ENCODE data around the gene BRINP3. TPM values are rescaled to one million over a fixed set of nuclear protein-coding genes. Genes with fewer than 3 reads are reported as not detected.

BRINP3 gene
- total RNA-seq, 1 donor from 2014 or later, result not detected

DNA sequence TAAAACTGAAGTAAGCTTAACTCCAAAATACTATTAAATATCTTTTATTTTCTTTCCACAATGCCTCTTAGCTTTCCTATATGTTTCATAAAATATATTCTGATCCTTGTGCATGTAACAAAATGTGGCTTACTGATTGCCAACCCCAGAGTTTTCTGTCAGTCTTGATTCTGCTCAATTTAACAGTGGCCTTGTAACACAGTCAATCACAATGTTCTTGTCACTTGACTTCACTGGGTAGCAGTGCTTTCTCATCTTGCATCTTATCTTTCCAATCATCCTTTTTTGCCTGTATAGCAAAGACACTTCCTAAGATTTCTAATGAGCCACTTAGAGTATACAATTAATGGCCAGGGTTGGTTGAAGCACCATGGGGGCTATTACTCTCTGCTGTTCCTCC, 19.9 kb upstream of the BRINP3 start:
- Mint-ChIP-seq H3K27ac (ENCODE audit: unreplicated experiment) (no peak overlapping the region), H3K27me3 (ENCODE audit: low read depth, unreplicated experiment) (no peaks in the 10 kb centered on the region), H3K4me3 (ENCODE audit: unreplicated experiment) (no peak overlapping the region), H3K4me1 (ENCODE audit: low read depth, unreplicated experiment) (no peaks in the 10 kb centered on the region), H3K36me3 (ENCODE audit: low read depth, unreplicated experiment) (no peaks in the 10 kb centered on the region), H3K9me3 (ENCODE audit: unreplicated experiment) (no peaks in the 10 kb centered on the region)
- Histone ChIP-seq H3K4me3 (ENCODE audit: insufficient read depth, low read depth, low read length) (no peak overlapping the region), H3K79me2 (ENCODE audit: insufficient read depth, low read length) (no peaks in the 10 kb centered on the region), H3K4me2 (ENCODE audit: low read length) (no peak overlapping the region), H3K27me3 (ENCODE audit: insufficient read depth, low read length) (no peaks in the 10 kb centered on the region), H3K9ac (ENCODE audit: low read length) (no peak overlapping the region), H3K36me3 (ENCODE audit: insufficient read depth, low read length) (no peaks in the 10 kb centered on the region), H3K4me1 (ENCODE audit: insufficient read depth, low read length) (no peaks in the 10 kb centered on the region), H3K9me3 (ENCODE audit: insufficient read depth, low read depth, low read length) (no peaks in the 10 kb centered on the region), H2AFZ (ENCODE audit: low read depth, low read length) (no peak overlapping the region), H4K20me1 (ENCODE audit: insufficient read depth, low read length) (no peaks in the 10 kb centered on the region), H3K27ac (ENCODE audit: low read depth, low read length) (no peak overlapping the region)
- FAIRE-seq, result no peak
- DNase-seq (ENCODE audit: low read depth), result no peak
- no peak for TF ChIP-seq EZH2 (IDR thresholded peaks at IDR 0.05; ENCODE audit: insufficient read depth, low read length)

DNA sequence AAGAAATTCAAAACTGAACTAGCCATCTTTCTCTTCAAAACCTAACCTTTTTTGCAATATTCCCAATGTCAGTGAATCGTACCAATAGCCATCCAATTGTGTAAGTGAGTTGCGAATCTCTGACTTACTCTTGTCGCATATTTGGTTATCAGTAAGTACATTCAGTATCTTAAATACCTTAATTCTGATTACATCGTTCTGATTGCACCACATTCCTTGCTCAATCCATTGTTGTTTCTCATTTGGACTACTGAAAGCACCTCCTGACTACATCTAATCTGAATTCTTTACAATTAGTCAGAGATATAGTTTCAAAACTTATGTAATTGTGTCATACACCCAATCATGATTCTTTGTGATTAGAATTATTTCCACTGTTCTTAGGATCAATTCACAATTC, 16.8 kb upstream of the BRINP3 start:
- no peak overlapping the region for H3K9ac ChIP-seq (ENCODE audit: low read length)
- H2AFZ ChIP-seq (ENCODE audit: low read depth, low read length), result peak overlapping the region; percentile 4
- H3K36me3 ChIP-seq (ENCODE audit: insufficient read depth, low read length), result no peaks in the 10 kb centered on the region
- H4K20me1 ChIP-seq (ENCODE audit: insufficient read depth, low read length), result no peaks in the 10 kb centered on the region
- no peaks in the 10 kb centered on the region for H3K9me3 ChIP-seq (ENCODE audit: insufficient read depth, low read depth, low read length)
- H3K36me3 Mint-ChIP-seq (ENCODE audit: low read depth, unreplicated experiment), result no peaks in the 10 kb centered on the region
- H3K27ac Mint-ChIP-seq (ENCODE audit: unreplicated experiment), result no peak overlapping the region
- H3K4me3 Mint-ChIP-seq (ENCODE audit: unreplicated experiment), result no peak overlapping the region
- DNase-seq (ENCODE audit: low read depth) (no peak), FAIRE-seq (no peak)
- no peaks in the 10 kb centered on the region for H3K4me1 Mint-ChIP-seq (ENCODE audit: low read depth, unreplicated experiment)
- no peak overlapping the region for H3K4me3 ChIP-seq (ENCODE audit: insufficient read depth, low read depth, low read length)
- no peaks in the 10 kb centered on the region for H3K79me2 ChIP-seq (ENCODE audit: insufficient read depth, low read length)
- TF ChIP-seq CTCF (IDR thresholded peaks at IDR 0.05; ENCODE audit: insufficient read depth, low read depth, low read length), result no peak
- TF ChIP-seq EZH2 (IDR thresholded peaks at IDR 0.05; ENCODE audit: insufficient read depth, low read length), result no peak
- H3K4me2 ChIP-seq (ENCODE audit: low read length), result no peak overlapping the region
- H3K27me3 ChIP-seq (ENCODE audit: insufficient read depth, low read length), result no peaks in the 10 kb centered on the region
- H3K27ac ChIP-seq (ENCODE audit: low read depth, low read length), result no peak overlapping the region
- H3K4me1 ChIP-seq (ENCODE audit: insufficient read depth, low read length), result no peaks in the 10 kb centered on the region
- H3K9me3 Mint-ChIP-seq (ENCODE audit: unreplicated experiment), result no peaks in the 10 kb centered on the region
- H3K27me3 Mint-ChIP-seq (ENCODE audit: low read depth, unreplicated experiment), result no peaks in the 10 kb centered on the region

GRCh38 chr1:190491404-190491803, 13.7 kb upstream of the BRINP3 start:
- TF ChIP-seq EZH2 (IDR thresholded peaks at IDR 0.05; ENCODE audit: insufficient read depth, low read length), result no peak
- TF ChIP-seq CTCF (IDR thresholded peaks at IDR 0.05; ENCODE audit: insufficient read depth, low read depth, low read length), result no peak
- Mint-ChIP-seq H3K36me3 (ENCODE audit: low read depth, unreplicated experiment) (no peaks in the 10 kb centered on the region), H3K27me3 (ENCODE audit: low read depth, unreplicated experiment) (no peaks in the 10 kb centered on the region), H3K9me3 (ENCODE audit: unreplicated experiment) (no peaks in the 10 kb centered on the region), H3K4me1 (ENCODE audit: low read depth, unreplicated experiment) (no peaks in the 10 kb centered on the region), H3K4me3 (ENCODE audit: unreplicated experiment) (no peak overlapping the region), H3K27ac (ENCODE audit: unreplicated experiment) (no peak overlapping the region)
- H4K20me1 ChIP-seq (ENCODE audit: insufficient read depth, low read length), result no peaks in the 10 kb centered on the region
- DNase-seq (ENCODE audit: low read depth), result no peak
- H3K4me2 ChIP-seq (ENCODE audit: low read length), result no peak overlapping the region
- H3K4me1 ChIP-seq (ENCODE audit: insufficient read depth, low read length), result no peaks in the 10 kb centered on the region
- H3K9me3 ChIP-seq (ENCODE audit: insufficient read depth, low read depth, low read length), result no peaks in the 10 kb centered on the region
- no peak overlapping the region for H2AFZ ChIP-seq (ENCODE audit: low read depth, low read length)
- no peak for FAIRE-seq
- no peak overlapping the region for H3K27ac ChIP-seq (ENCODE audit: low read depth, low read length)
- no peak overlapping the region for H3K9ac ChIP-seq (ENCODE audit: low read length)
- H3K79me2 ChIP-seq (ENCODE audit: insufficient read depth, low read length), result no peaks in the 10 kb centered on the region
- no peaks in the 10 kb centered on the region for H3K36me3 ChIP-seq (ENCODE audit: insufficient read depth, low read length)
- H3K4me3 ChIP-seq (ENCODE audit: insufficient read depth, low read depth, low read length), result no peak overlapping the region
- H3K27me3 ChIP-seq (ENCODE audit: insufficient read depth, low read length), result no peaks in the 10 kb centered on the region

All from astrocyte (in vitro differentiated cells and primary cell).